NT2/D1 (cell line): Measurements from ENCODE around the gene SOX6.

Experiments used
- SUZ12 ChIP-seq: IDR thresholded peaks from 2 replicates; pipeline ENCODE4 v1.6.1; 2011; ENCODE audit not compliant: insufficient read length, insufficient read depth; ENCODE audit errors: extremely low read depth
- ZNF274 ChIP-seq: IDR thresholded peaks from 2 replicates; pipeline ENCODE4 v1.6.1; 2011; ENCODE audit warnings: mild to moderate bottlenecking, low read depth, low read length

DNA sequence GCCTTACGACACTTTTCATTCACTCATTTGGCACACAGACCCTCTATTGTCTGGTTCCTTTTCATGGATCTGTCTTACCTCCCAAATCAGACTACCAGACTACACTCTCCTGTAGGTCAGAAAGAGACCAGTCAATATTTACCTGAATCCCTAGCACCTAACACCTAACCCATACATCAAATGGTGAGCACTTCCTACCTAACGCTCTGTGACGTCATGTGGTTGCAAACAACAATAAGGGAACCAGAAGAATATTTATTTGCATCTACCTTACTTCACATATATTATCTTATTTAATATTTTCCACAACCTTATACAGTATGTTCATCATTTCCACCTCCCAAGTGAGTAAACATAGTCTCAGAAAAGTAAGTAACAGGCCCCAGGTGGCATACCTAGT is 323.4 kb downstream of the SOX6 start:
- TF ChIP-seq ZNF274 (no peak), SUZ12 (no peak)
